GM08714 (cell line): ENCODE measurements around the gene TMEM222.

Experiments
- H3K4me3 ChIP-seq: fragments of 200-500 bp; sonication (Bioruptor generic); 2 replicates; pipeline ENCODE4 v1.5.1; 2014; ENCODE audit warnings: mild to moderate bottlenecking, low read length, inconsistent platforms
- ZNF274 ChIP-seq: IDR thresholded peaks from 2 replicates; pipeline ENCODE4 v1.6.1; 2012; ENCODE audit warnings: mild to moderate bottlenecking, low read depth, low read length

Gene TMEM222

GRCh38 chr1:27299385-27300271 lies 22.3 kb upstream of the TMEM222 start:
- TF ChIP-seq ZNF274, result no peak
- H3K4me3 ChIP-seq, result no peak overlapping the region

- TF ChIP-seq ZNF274, result no peak
- no peak overlapping the region for H3K4me3 ChIP-seq
Observed at GRCh38 chr1:27300341-27301051, 21.5 kb upstream of the TMEM222 start.

- TF ChIP-seq ZNF274, result no peak
- no peak overlapping the region for H3K4me3 ChIP-seq
Observed at GRCh38 chr1:27301052-27301422, 20.9 kb upstream of the TMEM222 start.

- H3K4me3 ChIP-seq, result no peak overlapping the region
- no peak for TF ChIP-seq ZNF274
Observed at GRCh38 chr1:27301582-27302199, 20.3 kb upstream of the TMEM222 start.

GRCh38 chr1:27302612-27303011 lies 19.4 kb upstream of the TMEM222 start:
- TF ChIP-seq ZNF274, result no peak
- H3K4me3 ChIP-seq, result no peak overlapping the region

GRCh38 chr1:27303509-27303908 lies 18.5 kb upstream of the TMEM222 start:
- no peak for TF ChIP-seq ZNF274
- no peak overlapping the region for H3K4me3 ChIP-seq

DNA sequence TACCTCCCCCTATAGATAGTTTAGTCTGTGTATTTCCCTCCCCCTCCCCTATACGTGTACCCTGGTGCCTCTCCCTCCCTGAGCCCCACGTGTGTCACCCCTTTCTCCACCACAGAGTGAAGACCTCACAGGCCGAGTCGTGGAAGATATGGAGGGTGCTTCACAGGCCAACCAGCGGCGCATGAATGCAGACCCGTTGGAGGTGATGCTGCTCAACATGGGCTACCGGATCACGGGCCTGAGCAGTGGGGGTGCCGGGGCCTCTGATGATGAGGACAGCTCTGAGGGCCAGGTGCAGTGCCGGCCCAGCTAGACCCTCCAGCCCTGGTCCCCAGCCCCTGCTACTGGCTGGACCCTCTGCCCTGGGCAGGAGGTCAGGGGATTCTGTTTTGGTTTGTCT lies 15.9 kb upstream of the TMEM222 start:
- no peak for TF ChIP-seq ZNF274
- H3K4me3 ChIP-seq, result no peak overlapping the region

DNA sequence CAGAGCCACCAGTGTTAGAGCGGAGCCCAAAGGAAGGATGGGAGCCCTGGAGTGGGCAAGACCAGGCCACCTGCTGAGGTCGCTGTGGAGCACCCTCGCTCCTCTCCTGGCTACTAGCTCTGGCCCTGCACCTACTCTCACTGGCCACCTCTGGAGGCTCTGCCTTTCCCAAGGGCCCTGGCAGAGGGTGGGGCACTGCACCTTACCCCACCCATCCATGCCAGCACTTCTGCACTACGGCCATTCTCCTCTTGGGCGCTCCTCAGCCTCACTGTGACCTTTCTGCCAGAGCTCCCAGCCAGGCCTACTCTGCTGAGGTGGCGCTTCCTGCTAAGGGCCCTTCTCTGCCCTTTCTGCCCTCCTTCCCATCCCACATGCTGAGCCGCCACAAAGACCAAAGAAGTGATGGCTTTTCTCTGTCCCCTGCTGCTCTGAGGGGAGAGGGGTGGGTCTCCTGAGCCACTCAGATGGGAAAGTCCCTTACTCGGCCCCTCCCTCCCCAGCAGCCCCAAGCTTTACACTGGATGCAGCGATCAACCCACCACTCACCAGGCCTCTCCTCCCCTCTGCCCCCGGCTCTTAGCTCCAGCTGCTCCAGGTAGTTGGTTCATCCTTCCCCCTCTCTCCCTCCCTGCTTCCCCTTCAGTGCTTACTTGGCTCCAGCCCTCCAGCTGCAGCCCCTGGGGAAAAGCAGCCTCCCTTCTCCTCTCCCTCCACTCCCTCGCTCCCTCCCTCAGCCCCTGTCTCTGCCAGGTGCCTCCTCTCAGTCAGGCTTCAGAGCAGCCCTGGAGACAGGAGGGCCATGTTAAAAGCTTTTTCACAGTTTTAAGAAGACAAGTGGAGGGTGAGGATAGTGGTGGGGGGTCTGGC lies 14.8 kb upstream of the TMEM222 start:
- TF ChIP-seq ZNF274, result no peak

DNA sequence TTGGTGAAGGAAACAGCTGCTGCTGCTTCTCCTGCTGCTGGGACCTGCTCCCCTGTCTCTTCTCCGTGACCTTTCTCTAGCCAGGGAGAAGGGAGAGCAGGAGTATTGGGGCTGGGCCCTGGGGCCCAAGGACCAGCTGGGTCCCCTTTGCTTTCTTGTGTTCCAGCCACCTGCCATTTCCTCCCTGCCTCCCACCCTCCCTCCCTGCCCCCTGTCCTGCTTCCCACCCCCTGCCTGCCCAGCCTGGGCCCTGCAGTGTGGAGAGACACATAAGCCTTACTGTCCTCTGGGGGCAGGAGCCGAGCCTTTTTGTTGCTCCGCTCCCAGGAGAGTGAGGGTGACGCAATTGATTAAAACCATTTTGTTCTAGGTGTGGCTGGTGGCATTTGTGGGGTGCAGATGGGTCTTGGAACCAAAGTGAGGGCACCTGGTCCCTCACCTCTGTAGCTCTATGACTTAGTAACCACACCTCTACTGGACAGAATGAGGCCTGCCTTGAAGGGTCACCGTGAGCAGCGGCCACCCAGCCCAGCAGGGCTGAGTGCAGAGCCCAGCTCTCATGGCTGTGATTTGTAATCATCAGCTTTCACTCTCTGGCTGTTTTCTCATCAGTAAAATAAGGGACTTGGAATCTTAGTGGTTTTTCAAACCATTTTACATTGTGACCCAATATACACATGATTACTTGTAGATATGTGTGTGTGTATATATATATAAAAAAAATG lies 13.9 kb upstream of the TMEM222 start:
- H3K4me3 ChIP-seq, result no peak overlapping the region
- TF ChIP-seq ZNF274, result no peak

More for the DNA sequence above, 14.8 kb upstream of the TMEM222 start:
- H3K4me3 ChIP-seq, result no peak overlapping the region

- TF ChIP-seq ZNF274, result no peak
- no peak overlapping the region for H3K4me3 ChIP-seq
Observed at GRCh38 chr1:27314169-27314568, 7.8 kb upstream of the TMEM222 start.

DNA sequence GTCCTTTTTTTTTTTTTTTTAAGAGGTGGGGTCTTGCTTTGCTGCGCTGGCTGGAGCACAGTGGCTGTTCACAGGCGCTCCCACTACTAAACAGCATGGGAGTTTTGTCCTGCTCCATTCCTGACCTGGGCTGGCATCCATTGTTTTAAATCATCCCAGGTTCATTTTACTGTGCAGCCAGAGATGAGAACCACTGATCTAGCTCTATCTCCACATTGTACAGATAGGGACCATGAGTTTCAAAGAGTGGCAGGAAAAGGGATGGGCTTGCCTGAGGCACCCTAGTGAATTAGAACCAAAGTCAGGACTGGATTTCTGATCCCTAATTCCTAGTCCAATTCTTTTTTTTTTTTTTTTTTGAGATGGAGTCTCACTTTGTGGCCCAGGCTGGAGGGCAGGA lies 7.2 kb upstream of the TMEM222 start:
- no peak overlapping the region for H3K4me3 ChIP-seq
- no peak for TF ChIP-seq ZNF274

DNA sequence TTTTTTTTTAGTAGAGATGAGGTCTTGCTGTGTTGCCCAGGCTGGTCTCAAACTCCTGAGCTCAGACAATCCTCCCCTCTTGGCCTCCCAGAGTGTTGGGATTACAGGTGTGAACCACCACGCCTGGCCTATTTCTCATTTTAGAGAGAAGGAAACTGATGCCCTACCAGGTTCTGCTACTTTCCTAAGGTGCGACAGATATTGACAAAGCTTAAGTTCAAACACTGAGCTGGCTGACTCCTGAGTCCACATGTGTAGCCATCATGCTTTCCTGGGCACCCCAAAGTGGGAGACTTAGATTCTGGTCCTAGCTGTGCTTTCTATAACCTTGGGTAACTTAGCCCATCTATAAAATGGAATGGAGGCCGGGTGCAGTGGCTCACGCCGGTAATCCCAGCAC lies 5.1 kb upstream of the TMEM222 start:
- TF ChIP-seq ZNF274, result no peak
- H3K4me3 ChIP-seq, result no peak overlapping the region

- no peak for TF ChIP-seq ZNF274
- H3K4me3 ChIP-seq, result no peak overlapping the region
Observed at GRCh38 chr1:27318136-27318535, 3.8 kb upstream of the TMEM222 start.
